ENCODE results near the gene TMEM167A. TPM values are rescaled to one million over a fixed set of nuclear protein-coding genes. Genes with fewer than 3 reads are reported as not detected.

Gene TMEM167A
- total and polyA plus RNA-seq, 8 donors = 5.5 to 75.8 (median 25.3) TPM

- Histone ChIP-seq H3K27me3 (no peaks in the 10 kb centered on the region), H3K36me3 (peaks cover 0 to 20% (median 10%) of the 10 kb centered on the region in 4 donors), H3K4me3 (no peak overlapping the region), H3K27ac (no peak overlapping the region), H3K4me1 (no peaks in the 10 kb centered on the region), H3K9me3 (peaks cover 0 to 17% (median 7%) of the 10 kb centered on the region in 4 donors)
- no peak for TF ChIP-seq POLR2AphosphoS5 (IDR thresholded peaks at IDR 0.05)
- no peak for TF ChIP-seq CTCF (IDR thresholded peaks at IDR 0.05)
- no peak for TF ChIP-seq POLR2A (IDR thresholded peaks at IDR 0.05)
- intact Hi-C loops (cut with DNase I; ENCODE audit: low total_unique reads) = no loop called here
- no peak for DNase-seq
- 67 to 81% (median 73%) methylated on average over 1 of the region's 1 CpG for WGBS, 5 donors
Measured at GRCh38 chr5:83109380-83109779, 32.2 kb upstream of the TMEM167A start.

- 90 to 97% (median 95%) methylated on average over 3 of the region's 3 CpGs for WGBS, 5 donors
- intact Hi-C loops (cut with DNase I; ENCODE audit: low total_unique reads) = no loop called here
Measured at GRCh38 chr5:83107692-83108420, 30.7 kb upstream of the TMEM167A start.

GRCh38 chr5:83104021-83104420 is 26.8 kb upstream of the TMEM167A start:
- Histone ChIP-seq H3K4me3 (no peak overlapping the region), H3K4me1 (no peaks in the 10 kb centered on the region), H3K27me3 (no peaks in the 10 kb centered on the region), H3K9me3 (no peaks in the 10 kb centered on the region), H3K27ac (no peak overlapping the region), H3K36me3 (no peaks in the 10 kb centered on the region)
- no peak for TF ChIP-seq EP300 (IDR thresholded peaks at IDR 0.05)
- TF ChIP-seq CTCF (IDR thresholded peaks at IDR 0.05) = no peak
- TF ChIP-seq POLR2A (IDR thresholded peaks at IDR 0.05) = no peak
- DNase-seq = no peak
- intact Hi-C loops (cut with DNase I; ENCODE audit: low total_unique reads) = no loop called here

More at GRCh38 chr5:83107692-83108420, 30.7 kb upstream of the TMEM167A start:
- DNase-seq = no peak
- H3K36me3 ChIP-seq = peaks cover 0 to 6% (median 0%) of the 10 kb centered on the region in 4 donors
- H3K27ac ChIP-seq = no peak overlapping the region
- TF ChIP-seq POLR2A (IDR thresholded peaks at IDR 0.05) (no peak), CTCF (IDR thresholded peaks at IDR 0.05) (no peak), EP300 (IDR thresholded peaks at IDR 0.05) (no peak), POLR2AphosphoS5 (IDR thresholded peaks at IDR 0.05) (no peak)
- H3K4me3 ChIP-seq = no peak overlapping the region
- no peaks in the 10 kb centered on the region for H3K4me1 ChIP-seq
- no peaks in the 10 kb centered on the region for H3K27me3 ChIP-seq
- H3K9me3 ChIP-seq = peaks cover 0 to 4% (median 0%) of the 10 kb centered on the region in 4 donors

- no peak for DNase-seq
- Histone ChIP-seq H3K27me3 (no peaks in the 10 kb centered on the region), H3K36me3 (no peaks in the 10 kb centered on the region), H3K27ac (no peak overlapping the region), H3K4me3 (no peak overlapping the region), H3K4me1 (peaks cover 0 to 9% (median 0%) of the 10 kb centered on the region in 4 donors), H3K9me3 (no peaks in the 10 kb centered on the region)
- TF ChIP-seq CTCF (IDR thresholded peaks at IDR 0.05) (no peak), EP300 (IDR thresholded peaks at IDR 0.05) (no peak), POLR2A (IDR thresholded peaks at IDR 0.05) (no peak)
- intact Hi-C loops (cut with DNase I; ENCODE audit: low total_unique reads) = no loop called here
Measured at GRCh38 chr5:83102364-83102980, 25.3 kb upstream of the TMEM167A start.

Measured in stomach (tissue), 9 donors.